ENCODE measurements around the gene PSMA7.

PSMA7 gene

DNA sequence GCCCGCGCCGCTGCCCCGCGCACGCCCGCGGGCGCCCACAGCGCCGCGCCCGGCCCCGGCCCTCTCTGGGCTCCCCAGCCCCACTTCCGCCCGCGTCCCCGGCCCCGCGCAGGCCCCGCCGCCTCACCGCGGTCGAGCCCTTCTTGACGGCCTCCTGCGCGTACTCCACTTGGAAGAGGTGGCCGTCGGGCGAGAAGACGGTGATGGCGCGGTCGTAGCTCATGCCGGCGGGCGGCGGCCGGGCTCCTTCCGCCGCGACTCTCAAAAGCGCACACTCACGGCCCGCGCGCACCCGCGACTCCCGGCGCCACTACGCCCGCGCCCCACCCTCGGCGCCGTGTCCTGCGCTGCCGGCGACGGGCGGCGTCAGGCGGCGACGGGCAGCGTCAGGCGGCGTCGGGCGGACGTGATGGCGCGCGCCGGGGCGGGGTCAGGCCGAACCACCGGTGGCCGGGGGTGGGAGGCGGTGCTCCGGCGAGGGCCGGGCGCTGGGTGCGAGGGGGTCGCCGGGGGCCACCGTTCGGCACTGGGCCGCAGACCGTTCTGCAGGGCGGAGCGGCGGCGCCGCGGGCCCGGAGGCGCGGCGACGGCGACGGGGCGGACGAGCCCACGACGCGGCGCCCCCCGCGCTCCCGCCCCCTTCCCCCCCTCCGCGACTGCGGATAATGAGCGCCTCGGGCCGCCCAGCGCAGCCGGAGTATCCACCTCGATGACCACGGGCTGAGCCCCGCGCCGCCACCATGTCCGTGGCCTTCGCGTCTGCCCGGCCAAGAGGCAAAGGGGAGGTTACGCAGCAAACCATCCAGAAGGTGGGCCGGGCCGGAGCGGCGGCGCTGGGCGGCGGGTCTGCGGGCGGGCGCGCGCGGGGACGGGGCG is at the start of gene PSMA7, which contains the start of gene SS18L1:
PSMA7 (minus strand) TSS at position 314 of the 876 bp plus-strand sequence; CDS start at position 223, 91 bp downstream.
SS18L1 (plus strand) TSS at position 689 of the 876 bp plus-strand sequence; CDS start at position 741, 52 bp downstream.
- DNase-seq (ENCODE audit: low spot score), result peak; percentile 95

DNA sequence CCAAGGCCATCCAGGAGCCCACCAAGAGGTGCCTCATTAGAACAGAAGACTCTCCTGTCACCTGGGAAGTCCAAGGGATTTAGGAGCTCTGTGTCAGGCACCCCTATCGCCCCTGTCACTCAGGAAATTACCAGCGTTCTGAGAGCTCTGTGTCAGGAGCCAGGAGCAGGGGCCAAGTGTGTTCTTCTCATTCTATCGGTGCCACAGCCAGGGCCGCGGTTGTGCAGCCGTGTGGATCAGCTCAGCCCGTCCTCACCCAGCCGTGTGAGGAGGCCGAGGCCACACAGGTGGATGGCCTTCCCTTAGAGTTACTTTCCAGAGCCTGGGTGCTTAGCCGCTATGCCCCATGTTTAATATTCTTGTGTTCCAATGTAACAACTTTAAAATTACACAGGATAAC is 49.4 kb upstream of the PSMA7 start:
- no peak for DNase-seq (ENCODE audit: low spot score)

DNA sequence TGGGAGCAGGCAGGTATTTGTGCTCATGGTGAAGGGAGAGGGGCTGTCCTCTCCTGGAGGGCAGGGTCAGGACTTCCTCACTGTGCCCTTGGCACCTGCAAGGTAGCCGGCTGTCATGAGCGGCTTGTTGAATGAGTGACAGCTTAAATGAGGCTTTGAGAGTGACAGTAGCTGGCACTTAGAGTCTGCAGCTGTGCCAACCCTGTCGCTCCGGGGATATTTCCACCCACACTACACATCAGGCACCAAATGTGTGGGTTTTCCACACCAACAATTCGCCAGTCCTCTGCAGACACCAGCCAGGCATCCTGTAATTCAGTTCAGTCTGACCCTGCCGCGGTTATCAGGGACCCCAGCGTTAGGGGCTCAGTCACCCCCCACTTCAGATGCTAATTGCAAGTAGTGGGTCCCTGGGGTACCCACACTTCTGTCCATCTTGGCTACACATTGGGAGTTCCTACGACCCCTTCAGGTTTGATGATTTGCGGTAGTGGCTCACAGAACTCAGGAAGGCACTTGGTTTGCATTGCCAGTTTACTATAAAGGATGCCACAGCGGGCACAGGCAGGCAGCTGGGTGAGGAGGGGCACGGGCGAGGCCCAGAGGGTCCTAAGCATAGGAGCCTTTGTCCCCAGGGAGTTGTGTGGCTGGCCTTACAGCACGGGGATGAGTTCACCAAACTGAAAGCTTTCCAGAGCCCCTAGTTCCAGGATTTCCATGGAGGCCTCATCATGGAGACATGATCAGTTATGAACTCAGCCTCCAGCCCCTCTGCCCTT is 48.8 kb upstream of the PSMA7 start:
- no peak for DNase-seq (ENCODE audit: low spot score)

DNA sequence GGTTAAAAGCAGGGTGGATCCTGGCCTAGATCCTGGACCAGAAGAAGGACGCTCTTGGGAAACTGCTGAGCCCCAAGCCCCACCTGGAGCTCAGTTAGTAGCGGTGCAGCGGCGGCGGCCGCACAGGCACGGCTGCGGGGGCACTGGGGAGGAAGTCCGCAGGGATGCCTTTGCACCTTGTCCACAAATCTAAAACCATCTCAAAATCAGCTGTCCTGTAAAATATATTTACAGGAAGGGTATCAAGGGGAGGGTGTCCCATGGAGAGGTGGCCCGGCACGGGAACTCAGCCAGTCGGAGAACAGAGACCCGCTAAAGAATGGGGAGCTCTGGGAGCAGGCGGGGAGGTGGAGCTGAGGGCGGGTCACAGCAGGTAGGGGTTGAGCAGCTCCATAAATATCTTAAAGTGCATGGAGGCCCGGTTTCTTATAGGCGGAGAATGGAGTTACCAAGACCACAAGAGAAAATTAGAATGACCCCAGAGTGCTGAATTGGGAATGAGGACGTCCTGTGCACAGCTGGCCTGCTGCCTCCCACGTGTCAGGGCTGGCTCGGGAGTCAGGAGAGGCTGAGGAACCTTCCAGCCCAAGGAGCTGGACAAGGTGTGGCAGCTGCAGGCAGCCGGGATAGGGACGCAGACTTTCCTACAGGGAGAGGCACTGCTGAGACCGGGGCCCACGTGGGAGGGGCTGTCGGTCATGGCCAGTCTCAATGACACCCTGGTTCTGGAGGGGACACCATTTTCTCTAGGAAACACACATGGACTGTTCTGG is 47.6 kb upstream of the PSMA7 start:
- no peak for DNase-seq (ENCODE audit: low spot score)

DNA sequence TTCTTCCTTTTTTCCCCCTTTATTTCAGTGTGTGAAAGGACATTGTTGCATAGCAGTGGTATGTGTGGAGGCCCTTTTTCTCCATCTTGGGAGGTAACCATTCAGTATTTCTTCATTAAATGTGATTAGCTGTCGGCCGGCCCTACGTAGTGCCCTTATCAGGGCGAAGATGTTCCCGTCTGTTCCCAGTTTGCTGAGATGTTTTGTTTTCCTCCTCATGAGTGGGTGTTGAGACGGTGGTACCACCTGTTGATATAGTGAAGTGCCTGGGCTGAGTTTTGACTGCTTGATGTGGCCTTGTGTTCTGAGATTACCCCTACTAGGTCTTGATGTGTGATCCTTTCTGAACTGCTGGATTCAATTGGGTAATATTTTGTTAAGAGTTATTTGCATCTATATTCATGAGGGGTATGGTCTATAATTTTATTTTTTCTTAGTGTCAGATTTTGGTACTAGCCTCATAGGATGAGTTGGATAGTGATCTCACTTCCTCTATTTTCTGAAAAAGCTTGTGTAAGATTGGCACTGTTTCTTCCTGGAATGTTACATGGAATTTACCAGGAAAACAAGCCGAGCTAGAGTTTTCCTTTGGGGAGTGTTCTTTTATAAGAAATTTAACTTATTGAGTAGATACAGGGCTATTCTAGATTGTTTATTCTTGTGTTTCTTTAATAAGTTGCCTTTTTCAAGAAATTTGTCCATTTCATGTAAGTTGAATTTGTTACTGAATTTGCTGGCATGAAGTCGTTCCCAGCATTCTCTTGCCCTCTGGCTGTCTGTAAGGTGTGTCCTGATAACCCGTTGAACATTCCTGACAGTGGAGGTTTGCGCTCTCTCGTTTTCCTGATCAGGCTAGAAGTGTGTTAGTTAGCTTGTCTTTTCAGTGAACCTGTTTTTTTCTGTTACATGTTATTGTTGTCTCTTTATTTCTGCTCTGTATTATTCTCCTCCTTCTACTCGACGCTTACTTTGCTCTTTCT is 44.0 kb upstream of the PSMA7 start:
- DNase-seq (ENCODE audit: low spot score), result peak; percentile 59

DNA sequence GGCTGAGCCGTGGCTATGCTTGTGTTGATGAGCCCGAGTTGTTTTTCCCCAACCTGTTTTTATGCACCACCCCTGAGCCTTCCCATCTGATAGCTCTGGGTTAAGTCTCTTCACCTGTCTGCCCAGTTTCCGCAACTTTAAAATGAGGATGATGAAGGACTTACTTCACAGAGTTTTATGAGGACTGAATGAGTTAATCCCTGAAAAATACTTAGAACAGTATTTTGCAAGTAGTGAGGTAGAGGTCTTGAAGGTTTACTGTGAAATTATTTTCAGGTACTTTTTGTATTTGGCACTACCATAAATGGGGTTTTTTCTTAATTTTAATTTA is 42.9 kb upstream of the PSMA7 start:
- DNase-seq (ENCODE audit: low spot score), result no peak

DNA sequence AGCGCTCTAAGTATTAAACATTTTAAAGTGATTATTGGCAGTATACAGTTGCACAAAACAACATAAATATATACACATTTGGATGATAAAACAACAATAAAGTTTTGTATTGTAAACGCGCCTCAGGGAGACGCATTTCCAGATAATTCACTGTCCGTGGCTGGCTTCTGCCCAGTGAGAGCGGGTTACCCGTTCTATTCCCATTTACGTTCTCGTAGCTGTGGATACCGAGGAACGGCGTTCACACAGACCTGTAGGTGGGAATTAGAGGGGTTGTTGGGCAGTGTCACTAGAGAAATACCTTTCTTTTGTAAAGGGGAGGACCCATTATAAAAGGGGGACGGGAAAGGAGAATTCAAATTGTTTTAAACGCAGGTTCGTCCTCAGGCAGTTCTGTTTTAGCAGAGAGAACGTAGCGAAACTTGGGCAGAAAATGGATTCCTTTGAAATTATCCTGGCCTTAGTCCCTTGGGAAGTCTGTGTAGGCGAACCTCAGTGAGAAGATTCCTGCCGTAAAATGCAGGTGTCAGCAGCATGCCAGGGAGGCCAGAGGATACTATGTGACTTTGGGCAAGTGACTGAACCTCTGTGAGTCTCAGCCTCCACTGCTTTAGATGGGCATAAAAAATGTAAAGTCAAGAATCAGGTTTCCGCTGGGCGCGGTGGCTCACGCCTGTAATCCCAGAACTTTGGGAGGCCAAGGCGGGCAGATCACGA is 40.4 kb upstream of the PSMA7 start:
- DNase-seq (ENCODE audit: low spot score), result peak; percentile 57

DNA sequence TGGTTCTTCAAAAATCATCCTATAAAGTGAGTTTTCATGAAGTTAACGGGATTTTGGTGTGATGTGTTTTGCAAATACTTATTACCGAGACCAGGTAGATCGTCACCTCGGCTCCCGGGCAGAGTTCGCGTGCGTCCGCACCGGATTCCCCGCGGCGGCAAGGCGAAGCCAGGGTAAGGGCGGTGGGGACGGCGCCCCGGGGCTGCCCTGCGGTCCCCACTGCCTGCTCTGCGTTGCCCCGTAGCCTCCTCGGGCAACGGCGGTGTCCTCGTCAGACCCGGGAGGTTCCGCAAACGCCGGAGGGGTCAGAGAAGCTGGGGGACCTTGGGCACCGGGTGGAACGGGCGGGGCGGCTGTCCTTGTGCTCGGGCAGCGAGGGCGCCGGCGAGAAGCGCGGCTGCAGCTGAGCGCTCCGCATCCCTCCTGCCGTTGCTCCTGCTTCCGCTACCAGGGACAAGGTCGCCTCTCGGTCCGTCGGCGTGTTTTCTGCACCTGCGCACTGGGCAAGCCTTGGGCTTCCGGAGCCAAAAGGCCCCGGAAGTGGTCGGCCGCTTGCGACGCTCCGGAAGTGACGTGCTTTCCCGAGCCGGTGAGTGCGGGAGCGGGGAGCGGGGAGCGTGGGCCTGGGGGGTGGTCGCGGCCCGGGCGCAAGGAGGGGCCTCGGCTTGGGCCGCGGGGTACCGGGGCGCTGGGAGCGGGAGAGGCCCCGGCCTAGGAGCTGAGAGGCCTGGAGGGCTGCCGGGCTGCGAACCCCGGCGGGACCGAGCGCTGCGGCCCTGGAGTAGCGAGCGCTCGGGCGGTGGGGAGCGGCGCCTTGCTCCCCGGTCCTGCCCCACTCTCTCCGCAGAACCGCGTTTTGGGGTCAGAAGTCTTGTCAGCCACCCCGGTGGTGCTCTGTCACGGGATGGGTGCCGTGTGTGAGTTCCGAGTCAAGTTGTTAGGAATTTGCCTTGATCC is 39.6 kb upstream of the PSMA7 start, which contains the start of gene MTG2:
MTG2 (plus strand) TSS at position 560 of the 957 bp plus-strand sequence. CDS start 10,393 bp downstream, outside the sequence.
- DNase-seq (ENCODE audit: low spot score), result peak; percentile 100

DNA sequence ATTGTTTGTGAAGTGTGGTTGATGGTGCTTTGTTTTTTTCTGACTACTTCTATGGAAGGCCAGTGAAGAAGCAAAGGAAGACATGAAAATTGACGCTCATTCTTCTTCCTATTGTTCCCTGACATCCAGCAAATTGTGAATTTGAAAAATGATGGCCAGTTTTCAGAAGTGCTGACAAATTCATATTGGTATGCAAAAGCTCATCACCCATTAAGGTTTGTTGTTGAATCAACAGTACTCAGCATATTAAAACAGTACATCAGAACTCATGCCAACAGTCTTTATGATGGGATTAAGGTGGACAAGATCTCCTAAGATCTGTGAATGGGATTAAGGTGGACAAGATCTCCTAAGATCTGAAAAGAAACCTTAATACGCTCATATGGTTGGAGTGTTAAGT is 38.6 kb upstream of the PSMA7 start:
- DNase-seq (ENCODE audit: low spot score), result no peak

DNA sequence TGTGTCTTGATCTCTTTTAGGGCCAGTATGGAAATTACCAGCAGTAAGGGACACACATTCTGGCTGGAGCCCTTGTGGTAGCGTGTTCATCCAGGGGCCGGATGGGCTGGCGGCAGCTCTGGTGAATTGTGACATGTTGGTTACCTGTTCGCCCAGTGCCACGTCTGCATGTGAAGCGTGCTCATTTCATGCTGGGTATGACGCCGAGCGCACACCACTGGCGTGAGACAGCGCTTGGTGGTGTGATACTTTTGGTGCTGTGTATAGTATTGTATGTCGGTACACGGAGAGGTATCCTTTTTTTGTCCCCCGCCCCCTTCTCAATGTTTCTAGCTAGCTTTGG is 35.9 kb upstream of the PSMA7 start:
- DNase-seq (ENCODE audit: low spot score), result no peak

DNA sequence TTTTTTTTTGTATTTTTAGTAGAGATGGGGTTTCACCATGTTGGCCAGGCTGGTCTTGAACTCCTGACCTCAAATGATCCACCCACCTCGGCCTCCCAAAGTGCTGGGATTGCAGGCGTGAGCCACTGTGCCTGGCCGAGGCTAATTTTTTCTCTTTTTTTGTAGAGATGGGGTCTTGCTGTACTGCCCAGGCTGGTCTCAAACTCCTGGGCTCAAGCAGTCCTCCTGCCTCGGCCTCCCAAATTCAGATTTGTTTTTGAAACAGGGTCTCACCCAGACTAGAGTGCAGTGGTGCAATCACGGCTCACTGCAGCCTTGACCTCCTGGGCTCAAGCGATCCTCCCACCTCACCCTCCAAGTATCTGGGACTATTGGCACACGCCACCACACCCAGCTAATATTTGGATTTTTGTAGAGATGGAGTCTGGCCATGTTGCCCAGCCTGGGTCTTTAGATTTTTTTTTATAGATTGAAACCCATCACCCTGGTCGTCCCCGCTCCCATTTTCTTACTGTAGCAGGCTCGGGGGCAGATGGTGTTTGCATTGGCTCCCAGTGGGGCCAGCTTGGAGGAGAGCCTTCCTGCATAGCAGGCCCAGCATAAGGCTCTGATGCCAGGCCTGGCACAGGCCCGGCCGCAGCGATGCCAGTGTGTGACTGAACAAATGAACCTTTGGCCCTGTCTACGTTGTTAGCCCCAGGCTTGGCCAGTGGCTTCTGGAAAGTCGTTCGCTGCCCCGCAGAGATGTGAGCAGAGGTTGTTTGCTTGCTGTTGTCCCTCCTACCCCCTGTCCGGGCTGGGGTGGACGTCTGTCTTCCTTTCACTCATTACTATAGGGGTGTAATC is 35.3 kb upstream of the PSMA7 start:
- DNase-seq (ENCODE audit: low spot score), result no peak

DNA sequence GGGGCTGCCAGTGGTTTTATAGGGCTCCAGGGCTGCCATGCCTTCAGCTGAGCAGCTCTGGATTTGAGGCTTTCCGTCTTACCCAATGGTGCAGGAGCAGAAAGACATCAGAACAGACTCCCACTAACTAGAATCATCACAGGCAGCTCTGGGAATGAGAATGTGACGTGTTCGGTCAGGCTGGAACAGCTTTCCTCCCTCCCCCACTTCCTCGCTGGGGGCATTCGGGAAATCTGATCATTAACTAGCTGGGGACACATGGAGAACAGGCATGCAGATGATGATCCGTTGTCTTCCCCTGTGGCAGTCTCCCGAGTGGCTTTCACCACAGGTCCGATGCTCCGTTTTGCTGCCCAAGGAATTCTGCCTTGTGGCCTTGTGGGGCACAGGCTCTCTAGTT is 34.1 kb upstream of the PSMA7 start:
- no peak for DNase-seq (ENCODE audit: low spot score)

DNA sequence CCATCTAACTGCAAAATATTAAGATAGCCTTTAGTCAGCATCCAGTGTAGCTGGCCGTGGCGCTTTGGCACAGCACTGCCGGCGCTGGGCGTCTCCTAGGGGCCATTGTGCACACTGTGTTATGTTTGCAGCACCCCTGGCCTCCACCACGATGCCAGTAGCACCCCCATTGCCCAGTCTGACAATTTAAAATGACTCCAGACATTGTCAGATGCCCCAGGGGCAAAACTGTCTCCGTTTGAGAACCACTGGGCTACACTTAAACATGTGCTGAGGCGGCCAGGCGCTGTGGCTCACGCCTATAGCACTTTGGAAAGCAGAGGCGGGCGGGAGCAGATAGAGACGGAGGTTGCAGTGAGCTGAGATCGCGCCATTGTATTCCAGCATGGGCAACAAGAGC is 33.7 kb upstream of the PSMA7 start:
- DNase-seq (ENCODE audit: low spot score), result no peak

DNA sequence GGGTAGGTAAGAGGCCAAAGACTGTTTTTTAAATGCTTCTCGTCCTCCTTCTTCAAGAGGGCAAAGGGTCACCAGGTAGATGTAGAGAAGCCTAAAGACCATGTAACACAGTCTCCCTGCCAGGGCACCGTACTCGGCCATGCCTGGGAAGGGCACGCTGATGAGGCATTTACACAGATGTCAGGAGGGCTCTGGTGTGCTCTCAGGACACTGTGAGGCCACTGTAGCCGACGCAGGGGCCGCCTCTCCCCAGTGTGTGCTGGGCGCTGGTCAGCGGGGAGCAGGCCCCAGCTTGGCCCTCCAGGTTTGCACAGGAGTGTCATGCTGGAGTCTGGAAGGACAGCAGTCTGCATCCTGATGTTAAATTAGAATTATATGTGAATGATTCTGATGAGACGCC is 32.5 kb upstream of the PSMA7 start:
- DNase-seq (ENCODE audit: low spot score), result no peak

DNA sequence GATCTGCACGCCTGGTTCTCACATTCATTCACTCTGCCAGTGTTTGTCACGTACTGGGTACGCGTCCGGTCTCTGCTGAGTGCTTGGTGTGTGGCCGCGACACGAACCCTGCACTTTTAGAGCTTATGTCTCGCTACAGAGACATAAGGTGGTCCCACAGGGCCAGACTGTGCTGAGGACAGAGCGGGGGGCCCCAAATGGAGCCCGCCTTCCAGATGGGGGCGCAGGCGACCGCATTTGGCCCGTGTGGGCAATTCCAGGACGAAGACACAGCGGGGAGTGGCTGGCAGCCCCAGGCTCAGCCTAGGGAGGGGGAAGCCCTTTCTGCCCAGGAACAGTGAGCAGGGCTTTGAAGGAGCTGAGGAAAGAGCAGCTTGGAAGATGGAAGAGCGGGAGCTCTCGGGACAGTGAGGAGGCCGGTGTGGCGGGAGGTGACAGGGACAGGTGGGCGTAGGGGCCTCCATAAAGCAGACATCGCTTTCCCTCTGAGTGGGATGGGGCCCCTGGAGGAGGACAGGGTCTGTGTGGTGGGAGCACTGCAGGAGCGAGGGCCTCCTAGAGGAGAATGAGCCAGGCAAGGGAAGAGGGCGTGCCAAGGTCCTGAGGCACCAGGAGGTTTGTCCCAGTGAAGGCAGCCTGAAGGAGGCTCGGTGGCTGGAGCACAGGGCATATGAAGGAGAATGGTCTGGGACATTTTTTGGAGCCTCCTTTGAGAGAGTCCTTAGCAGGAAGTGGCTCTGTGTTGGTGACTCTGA is 31.9 kb upstream of the PSMA7 start:
- DNase-seq (ENCODE audit: low spot score), result no peak

DNA sequence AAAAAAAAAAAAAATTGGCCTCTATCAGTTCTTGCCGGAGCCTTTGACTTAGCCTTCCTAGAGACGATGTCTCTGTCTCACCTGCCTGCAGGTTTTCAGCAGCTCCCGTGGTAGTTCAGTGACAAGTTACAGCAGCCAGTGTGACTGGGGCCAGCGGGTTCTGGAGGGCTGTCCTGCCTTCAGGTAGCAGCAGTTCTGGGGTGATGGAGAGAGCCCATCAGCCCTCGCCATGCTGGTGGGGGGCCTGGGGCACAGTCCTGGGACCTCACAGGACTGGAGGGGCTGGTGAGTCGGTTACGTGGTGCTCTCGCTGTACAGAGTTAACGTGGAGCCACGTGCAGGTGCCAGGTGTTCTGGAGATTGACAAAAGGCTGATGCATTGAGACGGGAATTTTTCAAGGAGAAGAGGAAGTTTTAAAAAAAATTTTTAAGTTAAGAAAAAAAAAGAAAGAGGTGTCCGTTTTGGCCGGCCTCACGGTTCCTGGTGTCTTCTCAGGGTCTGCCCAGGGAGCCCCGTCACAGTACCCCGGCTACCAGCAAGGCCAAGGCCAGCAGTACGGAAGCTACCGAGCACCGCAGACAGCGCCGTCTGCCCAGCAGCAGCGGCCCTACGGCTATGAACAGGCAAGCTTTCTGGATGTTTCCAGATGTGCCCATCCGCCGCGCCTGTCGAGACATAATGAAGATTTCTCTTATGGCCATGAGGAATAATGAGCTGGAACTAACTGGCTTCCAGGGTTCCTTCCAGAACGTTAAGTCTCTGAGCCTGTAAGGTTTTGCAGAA is 31.0 kb upstream of the PSMA7 start:
- DNase-seq (ENCODE audit: low spot score), result no peak

DNA sequence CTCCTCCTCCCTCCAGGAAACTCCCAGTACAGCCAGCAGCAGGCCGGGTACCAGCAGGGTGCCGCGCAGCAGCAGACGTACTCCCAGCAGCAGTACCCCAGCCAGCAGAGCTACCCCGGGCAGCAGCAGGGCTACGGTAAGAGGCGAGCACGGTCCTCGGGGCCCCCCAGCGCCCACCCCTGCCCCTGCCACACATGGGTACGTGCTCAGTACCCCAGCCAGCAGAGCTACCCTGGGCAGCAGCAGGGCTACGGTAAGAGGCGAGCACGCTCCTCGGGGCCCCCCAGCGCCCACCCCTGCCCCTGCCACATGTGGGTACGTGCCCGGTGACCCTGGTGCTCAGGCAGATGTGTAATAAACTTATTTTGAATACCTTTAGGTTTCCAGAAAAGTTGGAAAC is 29.5 kb upstream of the PSMA7 start:
- no peak for DNase-seq (ENCODE audit: low spot score)
